NCI-H345 treated with DMSO at 0.1 percent for 48 hours (cell line): ENCODE results near the gene RAD51B.

Source experiments
- DNase-seq: peaks from one replicate; lab custom pipeline; 2025; ENCODE audit not compliant: unreplicated experiment; lab: John Stamatoyannopoulos, UW

The RAD51B gene

DNA sequence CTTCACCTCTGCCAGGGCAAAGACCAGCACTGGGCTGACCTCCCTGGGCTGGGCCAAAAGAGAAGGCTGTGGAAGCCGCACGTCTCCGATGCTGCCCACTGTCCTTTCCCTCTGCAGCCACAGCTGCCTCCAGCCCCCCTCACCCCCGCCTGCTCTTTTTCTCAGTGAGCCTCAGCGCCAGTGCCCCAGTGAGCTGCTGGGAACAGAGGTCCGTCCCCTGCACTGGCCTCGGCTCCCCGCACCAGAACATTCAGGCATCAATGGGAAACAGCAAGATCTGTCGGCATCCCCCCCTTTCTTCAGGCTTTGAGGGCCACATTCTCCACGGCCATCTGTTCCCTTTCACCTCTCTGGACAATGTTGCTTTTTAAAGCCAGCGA is 575.2 kb downstream of the RAD51B start:
- no peak for DNase-seq

DNA sequence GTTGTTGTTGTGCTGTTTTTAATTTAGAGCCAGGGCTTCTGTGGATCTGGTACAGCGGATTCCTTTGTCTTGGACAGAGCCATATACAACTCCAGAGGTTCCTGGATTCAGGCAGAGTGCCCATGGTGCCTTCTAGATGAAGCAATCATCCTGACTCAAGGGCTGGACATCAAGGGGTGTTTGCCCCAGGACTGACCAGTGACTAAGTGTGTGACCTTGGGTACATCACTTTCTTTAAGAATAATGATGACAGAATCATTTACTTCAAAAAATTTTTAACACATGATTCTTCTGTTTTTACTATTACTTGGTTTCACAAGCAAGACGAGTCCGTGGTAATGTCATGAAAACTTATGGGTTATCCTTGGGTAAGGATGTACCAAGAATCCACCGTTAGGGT is 576.0 kb downstream of the RAD51B start:
- DNase-seq = no peak

DNA sequence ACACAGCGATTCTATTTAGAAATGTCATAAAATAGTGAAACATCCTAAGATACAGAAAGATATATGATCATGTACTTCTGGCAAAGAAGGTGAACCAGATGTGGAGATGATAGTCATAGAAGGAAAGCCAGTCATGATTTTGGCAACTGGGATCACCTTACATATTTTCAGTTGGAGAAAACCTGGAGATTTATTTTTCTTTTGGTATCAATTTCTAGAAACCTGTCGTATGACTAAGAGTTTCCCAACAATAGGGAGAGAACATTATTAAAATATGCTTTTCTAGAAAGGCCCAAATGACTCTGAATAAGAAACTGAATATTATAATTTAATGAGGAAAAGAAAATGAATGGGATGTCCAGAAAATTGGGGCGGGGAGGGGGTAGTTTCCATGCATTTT is 576.9 kb downstream of the RAD51B start:
- DNase-seq = no peak

DNA sequence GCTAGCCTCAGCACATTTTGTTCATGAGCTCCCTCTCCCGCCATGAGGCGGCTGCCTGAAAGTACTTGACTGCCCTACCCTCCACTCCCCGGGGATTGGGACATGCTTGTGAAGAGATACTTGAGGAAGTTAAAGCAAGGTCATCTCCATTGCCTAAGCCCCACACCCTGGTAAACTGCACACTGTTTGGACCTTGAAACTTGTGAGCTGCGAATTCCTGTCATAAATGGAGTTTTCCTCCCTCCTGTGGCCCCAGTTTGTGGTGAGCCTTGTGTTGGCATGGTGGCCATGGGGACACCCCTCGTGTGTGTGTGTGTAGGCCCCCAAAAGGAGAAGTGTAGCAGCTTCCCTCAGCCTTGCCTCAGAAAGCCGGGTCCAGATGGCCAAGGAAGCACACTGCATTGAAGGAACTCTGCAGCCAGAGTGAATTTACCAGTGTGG is 577.8 kb downstream of the RAD51B start:
- DNase-seq = no peak

DNA sequence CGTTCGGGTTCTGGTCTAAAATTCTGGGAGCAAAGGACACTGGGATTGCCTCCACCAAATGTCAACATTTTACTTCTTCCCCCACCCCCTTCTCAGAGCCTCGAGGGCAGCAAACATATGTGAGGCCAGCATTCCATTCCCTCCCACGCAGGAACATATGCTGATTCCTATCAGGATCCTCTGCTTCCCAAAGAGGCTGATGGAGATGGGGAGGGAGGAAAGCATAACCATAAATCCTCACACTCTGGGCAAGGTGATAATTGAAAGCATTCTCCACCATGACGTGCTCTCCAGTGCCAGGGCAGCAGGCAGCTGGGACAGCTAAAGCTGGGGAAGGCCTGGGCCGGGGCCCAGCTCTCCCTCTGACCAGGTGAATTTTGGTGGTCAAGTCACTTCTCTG is 578.2 kb downstream of the RAD51B start:
- DNase-seq = no peak

DNA sequence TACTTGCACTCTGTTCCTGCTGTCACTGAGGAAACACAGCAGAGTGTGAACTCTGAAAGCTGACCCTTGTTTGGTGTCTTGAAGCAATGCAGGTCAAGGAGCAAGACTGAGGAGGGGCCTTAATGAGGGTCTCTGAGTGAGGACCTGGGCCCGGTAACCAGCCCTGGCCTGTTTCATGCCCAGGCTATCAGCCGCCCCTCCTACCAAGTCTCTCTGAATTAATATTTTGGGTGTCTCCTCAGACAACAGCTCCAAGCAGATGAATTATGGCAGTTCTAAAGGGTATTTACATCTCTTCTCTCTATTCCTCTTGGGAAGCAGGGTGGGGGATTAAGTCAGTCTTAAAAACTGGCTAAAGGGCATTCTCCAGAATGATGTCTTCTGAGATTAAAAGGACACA is 578.8 kb downstream of the RAD51B start:
- DNase-seq = no peak

DNA sequence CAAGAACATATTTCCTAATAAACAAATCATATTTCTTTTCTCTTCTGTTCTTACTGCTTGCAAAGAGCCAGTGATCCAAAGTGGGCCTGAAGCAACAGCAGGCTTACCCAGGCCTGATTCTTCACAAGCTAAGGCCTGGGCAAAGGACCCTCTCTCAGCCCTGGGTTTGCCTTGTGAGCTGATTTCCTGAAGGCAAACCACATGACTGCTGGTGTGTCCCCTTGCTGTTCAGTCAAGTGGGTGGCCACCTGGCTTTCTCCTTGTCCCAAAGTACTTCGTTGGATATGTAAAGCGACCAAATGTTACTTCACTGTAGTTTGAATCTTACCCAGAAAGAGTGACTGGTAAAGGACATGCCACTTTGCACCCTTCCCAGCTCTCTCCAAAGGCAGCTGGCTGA is 580.4 kb downstream of the RAD51B start:
- no peak for DNase-seq

DNA sequence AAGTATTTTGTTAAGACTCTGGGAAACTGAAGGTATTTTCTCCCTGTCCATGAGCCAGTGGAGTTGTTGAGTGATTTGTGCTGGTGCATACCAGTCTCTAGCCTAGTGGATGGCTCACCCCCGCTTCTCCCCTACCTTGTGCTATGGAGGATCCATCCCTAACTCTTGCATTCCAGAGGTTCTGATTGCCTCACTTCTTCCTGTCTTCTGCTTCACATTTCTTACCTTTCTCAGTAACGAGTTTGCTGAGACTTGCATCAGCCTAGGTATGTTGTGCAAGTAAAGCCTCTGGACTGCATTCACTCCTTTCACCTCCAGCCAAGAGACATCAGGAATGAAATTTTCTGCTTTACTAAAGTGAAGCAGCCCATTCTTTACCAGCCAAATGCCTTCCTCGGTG is 581.7 kb downstream of the RAD51B start:
- no peak for DNase-seq

DNA sequence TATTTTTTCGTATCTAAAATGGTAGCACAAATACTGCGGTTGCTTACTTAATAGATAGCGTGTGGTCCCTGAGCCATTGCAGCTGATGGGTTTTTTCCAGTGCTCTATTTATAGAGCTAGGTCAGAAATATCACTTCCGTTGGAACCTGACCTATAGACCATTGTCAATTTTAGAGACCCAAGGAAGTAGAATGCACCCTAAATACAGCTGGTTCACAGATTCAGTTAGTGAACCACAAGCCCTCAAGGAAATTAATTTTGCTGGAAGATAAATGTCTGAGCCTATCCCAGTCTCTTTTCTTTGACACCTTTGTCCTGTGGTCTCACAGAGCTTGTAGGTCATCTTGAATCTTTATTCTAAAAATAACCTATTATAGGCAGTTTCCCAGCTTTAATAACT is 582.3 kb downstream of the RAD51B start:
- DNase-seq = no peak

DNA sequence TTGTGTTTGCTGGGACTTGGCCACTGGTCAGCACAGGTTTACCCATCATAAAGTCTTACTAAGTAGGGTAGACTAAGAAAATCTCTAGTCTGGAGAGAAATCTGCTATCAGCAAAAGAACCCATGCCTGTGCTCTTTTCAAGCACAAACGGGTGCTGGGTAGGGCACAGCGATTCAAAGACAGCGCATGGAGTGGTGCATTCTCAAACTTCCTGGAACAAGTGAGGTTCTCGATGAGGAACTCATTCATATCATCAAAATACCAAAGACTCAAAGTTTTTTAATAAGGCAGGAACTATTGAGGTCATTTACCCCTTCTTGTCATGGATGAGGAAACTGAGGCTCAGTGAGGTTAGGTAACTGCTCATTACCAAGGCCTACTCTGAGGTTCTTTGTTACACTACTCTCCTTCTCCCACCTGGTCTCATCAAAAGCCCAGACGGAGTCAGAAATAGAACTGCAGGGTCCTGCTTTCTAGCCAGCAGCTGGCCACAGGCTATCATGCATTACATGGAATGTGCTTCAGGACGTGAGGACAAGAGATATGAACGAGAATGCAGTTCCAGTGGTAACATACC is 583.0 kb downstream of the RAD51B start:
- no peak for DNase-seq

DNA sequence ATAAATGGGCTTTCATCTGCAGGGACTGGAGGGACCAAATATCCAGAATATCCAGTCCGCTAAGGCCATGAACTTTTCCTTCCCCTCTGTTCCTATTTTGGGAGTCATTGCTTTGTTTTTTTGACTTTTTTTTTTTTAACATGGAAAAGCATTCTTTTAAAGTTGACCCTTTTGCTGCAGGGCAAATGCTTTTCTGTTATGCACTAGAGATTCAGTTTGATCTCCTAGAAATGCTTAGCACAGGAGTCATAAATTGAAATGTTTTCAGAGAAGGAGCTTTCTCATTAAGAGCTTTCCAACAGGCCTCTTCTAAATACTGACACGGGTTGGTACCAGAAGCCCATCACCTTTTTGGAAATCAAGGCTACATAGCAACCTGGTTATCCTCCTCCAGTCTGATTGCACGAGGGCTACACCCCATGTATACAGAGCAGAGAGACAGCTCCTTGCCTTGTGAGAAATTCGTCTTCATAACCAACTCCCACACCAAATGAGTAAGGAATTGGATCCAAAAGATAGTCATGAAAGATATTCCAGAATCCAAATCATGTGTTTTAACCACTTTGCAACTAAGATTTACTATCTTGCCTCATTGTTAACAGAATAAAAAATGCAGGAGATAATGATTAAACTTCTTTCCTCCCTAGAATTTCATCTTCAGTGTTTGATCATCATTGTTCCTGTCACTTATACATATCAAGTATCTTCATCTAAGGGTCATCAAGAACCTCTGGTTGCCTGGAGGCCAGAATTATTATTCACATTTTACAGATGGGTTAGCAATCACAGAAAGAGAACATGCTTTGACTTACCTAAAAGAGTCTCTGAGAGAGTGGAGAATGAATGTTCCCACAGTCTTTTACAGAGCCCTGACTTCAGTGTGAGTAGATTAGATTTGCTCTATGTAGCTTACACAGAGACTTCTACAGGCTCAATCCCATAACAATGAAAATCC is 583.9 kb downstream of the RAD51B start:
- no peak for DNase-seq

DNA sequence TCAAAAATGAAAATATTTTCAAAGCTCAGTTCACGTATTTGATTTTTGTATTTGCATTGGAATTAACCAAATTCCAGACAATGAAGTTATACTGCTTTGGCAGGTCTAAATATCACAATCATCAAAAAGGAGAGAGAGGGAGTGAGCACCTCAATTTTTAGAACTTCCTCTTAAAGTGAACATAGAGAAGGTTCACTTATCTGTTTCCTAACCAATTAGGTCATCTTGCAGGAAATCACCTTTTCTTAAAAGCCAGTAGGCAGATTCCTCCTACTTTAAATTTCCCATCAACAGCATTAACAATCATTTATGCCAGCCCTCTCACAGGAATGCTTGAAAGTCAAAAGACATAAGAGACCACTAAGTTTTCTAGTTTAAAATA is 584.6 kb downstream of the RAD51B start:
- DNase-seq = no peak

DNA sequence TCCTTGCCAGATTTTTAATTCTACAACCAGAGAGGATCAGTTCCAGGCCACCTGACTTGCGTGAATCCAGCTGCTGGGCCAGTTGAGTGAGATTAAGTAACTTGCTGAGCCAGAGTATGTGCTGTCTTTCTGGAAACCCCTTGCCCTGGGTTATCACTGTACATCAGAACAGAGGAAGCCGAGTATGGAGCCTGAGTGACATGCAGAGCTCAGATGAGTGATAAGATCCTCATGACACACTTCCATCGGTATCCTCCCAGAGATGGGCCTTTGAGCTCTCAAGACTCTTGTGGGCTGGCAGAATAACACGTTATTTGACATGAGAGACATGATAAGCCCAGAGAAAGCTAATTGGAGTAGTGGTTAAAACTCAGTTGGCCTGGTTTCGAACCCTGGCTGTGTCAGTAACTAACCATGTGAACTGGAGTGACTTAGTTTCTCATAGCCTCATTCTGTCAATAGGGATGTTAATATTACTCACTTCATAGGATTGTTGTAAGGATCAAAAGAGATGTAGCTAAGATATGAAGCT is 585.1 kb downstream of the RAD51B start:
- DNase-seq = no peak

DNA sequence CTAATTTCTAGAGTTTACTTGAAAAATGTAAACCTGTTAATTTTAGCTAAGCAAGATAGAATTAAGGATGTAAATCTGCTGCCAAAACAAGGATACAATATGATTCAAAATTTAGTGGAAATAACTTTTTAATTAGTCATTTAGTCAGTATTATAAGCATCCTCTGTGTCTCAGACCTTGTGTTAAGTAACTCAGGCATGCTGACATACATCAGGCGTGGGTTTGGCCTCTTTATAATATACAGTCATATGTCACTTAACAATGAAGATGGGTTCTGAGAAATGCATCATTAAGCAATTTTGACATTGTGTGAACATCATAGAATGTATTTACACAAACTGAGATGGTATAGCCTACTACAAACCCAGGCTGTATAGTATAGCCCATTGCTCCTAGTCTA is 586.4 kb downstream of the RAD51B start:
- DNase-seq = no peak

DNA sequence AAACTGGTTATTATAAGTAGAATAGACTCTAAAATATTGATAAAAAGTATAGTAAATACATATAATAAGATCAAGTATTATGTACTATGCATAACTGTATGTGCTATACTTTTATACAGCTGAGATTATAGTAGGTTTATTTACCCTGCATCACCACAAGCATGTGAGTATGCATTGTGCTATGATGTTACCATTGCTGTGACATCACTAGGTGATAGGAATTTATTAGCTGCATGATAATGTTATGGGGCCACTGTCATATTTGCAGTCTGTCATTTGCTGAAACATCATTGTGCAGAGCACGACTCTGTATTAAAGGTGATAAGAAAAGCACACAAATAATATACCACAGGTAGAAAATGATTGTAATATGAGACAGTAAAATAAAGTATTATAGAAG is 587.7 kb downstream of the RAD51B start:
- DNase-seq = no peak

DNA sequence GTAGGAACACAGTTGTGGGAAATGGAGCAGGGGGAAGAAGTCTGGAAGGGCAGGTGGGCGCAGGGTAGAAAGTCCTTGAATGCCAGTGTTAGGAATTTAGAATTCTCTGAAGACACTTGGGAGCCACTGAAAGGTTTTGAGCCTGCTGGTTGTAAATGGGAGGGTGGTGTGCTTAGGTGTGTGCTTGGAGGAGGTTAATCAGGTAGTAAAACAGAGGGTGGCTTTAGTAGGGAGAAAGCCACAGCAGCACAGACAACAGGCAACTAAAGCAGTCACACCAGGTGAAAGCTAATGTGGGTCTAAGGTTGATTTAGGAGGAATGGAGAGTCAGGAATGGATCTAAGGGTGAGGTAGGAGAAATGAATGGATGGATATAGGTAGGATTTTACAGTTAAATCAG is 588.2 kb downstream of the RAD51B start:
- DNase-seq = no peak

DNA sequence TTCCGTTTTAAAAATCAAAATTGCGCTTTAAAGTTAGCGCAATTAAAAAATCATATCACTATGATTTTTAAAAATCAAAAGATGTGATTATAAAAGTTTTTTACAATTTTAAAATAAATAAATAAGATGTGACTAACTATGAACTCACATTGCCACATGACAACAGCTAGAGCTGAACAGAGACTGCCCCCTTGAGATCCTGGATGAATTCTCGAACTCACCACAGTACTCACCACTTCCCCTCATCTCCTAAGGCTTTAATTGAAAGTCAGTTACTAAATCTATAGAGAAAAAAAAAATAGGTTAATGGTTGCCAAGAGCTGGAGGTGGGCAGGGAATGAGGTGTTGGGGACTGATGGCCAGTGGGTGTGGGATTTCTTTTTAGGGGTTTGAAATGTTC is 589.1 kb downstream of the RAD51B start:
- DNase-seq = no peak

DNA sequence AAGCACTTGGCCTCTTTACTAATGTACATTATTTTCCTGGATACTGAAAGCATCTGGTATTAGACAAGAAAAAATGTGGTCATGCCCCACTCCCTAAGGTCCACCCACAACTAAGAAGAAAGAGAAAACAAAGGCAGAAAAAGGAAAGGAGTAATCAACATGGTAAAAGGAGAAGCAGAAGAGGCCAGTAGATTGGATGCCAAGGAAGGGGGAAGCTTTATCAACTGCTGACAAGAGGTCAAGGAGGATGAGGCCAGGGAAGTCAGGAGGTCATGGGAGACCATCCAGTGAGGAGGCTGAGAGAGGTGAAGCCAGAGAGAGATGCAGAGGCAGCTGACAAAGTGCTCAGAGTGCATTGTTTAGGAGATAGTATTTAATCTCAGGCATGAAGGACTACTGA is 589.8 kb downstream of the RAD51B start:
- no peak for DNase-seq

DNA sequence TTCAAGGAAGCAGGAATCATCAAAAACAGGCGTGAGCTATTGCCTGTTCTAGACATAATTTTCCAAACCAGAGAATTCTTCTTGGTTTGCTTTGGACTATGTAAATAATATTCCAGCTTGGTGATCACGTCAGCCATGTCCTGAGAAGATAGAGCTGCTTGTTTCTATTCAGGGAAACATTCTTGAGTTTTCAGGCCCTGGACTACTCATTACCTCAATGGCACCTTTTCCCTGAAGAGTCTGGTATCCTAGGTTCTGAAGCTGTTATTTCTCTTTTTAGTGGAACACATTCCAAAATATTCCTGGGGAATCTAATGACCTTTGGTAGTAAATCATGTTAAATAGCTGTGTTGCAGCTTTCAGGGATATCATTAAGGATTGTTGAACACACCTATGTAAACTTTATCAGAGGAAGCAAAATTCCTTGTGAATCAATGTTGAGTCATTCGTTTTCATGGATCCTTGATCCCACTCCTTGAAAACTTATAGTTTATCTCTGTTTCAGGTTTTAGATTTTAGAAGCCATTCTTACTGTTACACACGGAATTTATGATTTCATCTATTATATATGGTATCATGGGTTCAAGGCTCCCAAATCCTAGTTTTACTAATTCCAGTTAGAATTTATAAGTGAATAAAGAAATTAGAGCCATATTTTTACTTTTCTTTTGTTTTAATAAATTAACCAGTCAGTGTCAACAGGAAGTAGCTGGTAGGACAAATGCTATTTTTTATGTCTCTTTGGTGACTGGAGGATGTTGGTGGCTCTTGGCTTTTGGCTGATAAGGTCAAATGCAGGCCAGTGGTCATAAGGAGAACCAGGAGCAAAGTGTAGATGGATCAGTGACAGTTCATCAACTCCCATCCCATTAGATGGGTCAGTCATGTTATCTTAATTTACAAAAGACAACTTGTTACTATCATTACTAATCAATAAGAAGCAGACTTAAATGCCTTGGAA is 593.2 kb downstream of the RAD51B start:
- no peak for DNase-seq

DNA sequence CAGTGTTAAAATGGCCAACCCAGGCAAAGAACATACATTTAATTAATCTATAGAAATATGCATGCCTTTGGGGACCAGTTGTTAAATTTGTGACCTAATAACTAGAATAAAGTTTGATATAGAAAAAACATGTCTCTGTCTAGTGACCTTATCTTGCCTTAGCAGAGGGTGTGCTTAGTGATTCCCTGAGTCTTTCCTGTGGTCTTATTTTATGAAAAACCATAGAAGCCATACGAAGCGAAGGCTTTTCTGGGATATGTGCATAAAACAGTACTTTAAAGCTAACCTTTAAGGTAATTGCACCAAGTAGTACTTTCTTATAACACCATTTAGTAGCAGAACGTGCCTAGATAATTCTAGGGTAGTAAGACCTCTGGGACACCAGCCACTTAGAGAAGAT is 593.9 kb downstream of the RAD51B start:
- no peak for DNase-seq

DNA sequence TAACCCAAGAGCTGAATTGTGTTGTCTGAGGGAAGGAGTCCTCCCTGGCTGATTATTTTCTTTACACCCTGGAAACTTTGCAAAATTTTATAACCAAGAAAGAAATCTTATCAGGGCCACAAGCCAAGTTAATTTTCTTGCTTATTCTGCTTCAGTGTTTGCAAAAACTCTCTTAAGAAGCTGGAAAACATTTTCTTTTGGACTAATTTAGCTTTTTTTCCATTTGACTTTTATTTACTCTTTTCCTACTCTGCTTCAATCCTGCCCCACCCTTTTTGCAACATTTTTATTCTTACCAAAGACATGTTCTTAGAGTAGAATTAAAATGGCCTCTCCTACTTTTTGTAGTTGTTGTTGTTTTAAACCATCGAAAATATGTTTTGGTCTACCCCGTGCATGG is 594.5 kb downstream of the RAD51B start:
- DNase-seq = no peak
